ENCODE measurements around the gene SLC3A2.
A peak's percentile ranks its signal among the peaks of the same experiment; 100 is the strongest.

DNA sequence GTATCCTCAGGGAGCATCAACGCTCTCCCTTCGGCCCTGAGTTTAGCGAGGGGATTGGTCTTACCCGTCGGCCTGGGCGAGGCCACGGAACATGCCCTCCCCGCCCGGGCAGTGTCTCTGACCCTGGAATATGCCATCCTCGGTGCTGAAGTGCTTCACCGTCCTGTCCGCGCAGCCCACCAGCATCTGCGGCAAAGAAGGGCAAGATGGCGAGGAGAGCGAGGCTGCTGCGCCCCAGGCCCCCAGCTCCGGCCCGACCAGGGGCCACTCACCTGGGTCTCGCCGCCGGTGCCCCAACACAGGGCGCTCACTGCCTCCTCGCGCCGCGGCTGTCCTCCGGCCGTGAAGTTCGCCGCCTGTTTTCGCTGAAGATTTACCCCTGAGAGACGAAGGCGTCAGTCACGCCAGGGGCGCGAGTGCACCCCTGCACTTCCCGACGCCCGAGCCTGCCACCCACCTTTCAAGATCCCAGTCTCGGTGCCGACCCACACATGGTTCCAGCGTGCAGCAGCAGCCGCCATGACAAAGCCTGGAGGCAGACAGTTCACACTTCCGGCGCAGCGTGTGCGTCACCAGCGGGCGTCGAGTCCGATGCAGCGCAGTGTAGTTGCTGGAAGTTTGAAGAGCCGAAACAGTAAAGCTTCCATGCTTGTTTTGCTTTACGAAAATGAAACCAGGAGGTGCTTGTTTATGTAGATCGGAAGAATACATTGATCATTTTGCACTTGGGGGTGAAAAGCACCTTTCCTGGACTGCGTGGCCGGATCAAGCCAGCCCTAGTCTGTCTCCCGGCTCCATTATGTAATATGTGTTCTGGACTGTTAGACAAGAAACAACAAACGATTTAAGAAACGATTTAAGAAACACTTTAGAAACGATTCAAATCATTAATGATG, 41.4 kb upstream of the SLC3A2 start, which contains the start of gene WDR74:
- TF ChIP-seq, protein P1, sequence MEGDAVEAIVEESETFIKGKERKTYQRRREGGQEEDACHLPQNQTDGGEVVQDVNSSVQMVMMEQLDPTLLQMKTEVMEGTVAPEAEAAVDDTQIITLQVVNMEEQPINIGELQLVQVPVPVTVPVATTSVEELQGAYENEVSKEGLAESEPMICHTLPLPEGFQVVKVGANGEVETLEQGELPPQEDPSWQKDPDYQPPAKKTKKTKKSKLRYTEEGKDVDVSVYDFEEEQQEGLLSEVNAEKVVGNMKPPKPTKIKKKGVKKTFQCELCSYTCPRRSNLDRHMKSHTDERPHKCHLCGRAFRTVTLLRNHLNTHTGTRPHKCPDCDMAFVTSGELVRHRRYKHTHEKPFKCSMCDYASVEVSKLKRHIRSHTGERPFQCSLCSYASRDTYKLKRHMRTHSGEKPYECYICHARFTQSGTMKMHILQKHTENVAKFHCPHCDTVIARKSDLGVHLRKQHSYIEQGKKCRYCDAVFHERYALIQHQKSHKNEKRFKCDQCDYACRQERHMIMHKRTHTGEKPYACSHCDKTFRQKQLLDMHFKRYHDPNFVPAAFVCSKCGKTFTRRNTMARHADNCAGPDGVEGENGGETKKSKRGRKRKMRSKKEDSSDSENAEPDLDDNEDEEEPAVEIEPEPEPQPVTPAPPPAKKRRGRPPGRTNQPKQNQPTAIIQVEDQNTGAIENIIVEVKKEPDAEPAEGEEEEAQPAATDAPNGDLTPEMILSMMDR (IDR thresholded peaks at IDR 0.05), result no peak
- TF ChIP-seq EP300 (IDR thresholded peaks at IDR 0.05) (peak in 1 of 4 donors; percentile 75), POLR2A (IDR thresholded peaks at IDR 0.05) (peak in 3 of 4 donors; percentile 50 to 94 (median 55))

Measured in upper lobe of left lung (tissue), 4 donors.